LNCaP clone FGC (cell line): ENCODE results near the gene FAT1.

ENCODE experiments used
- DNase-seq: peaks from one replicate; pipeline ENCODE4 v3.0.0-alpha.2; 2011; ENCODE audit warnings: low read depth
- H3K4me3 ChIP-seq: 2 replicates; pipeline ENCODE4 v1.5.1; 2011; ENCODE audit warnings: mild to moderate bottlenecking, low read depth, low read length, control low read depth
- CTCF ChIP-seq: IDR thresholded peaks from 2 replicates; pipeline ENCODE4 v1.5.1; 2012; ENCODE audit warnings: mild to moderate bottlenecking; ENCODE audit not compliant: control insufficient read depth, insufficient read depth; ENCODE audit errors: extremely low read depth

The FAT1 gene

GRCh38 chr4:186623546-186623945, 100.1 kb downstream of the FAT1 start:
- no peak for TF ChIP-seq CTCF
- H3K4me3 ChIP-seq = no peak overlapping the region
- no peak for DNase-seq

GRCh38 chr4:186622788-186623464, 100.7 kb downstream of the FAT1 start:
- DNase-seq = no peak
- H3K4me3 ChIP-seq = no peak overlapping the region
- no peak for TF ChIP-seq CTCF

GRCh38 chr4:186621959-186622553, 101.6 kb downstream of the FAT1 start:
- no peak for TF ChIP-seq CTCF
- H3K4me3 ChIP-seq = no peak overlapping the region
- no peak for DNase-seq

- DNase-seq = no peak
- H3K4me3 ChIP-seq = no peak overlapping the region
- no peak for TF ChIP-seq CTCF
These were observed 104.6 kb downstream of the FAT1 start for GRCh38 chr4:186619088-186619487.

- no peak for DNase-seq
- no peak overlapping the region for H3K4me3 ChIP-seq
- no peak for TF ChIP-seq CTCF
These were observed 105.7 kb downstream of the FAT1 start for GRCh38 chr4:186617921-186618320.

GRCh38 chr4:186607490-186607889, 116.2 kb downstream of the FAT1 start:
- TF ChIP-seq CTCF = no peak
- DNase-seq = no peak
- no peak overlapping the region for H3K4me3 ChIP-seq

GRCh38 chr4:186606591-186606992, 117.1 kb downstream of the FAT1 start:
- H3K4me3 ChIP-seq = no peak overlapping the region
- no peak for TF ChIP-seq CTCF
- no peak for DNase-seq
